HEK293 (cell line): ENCODE results near the gene CPNE4.
A peak's percentile ranks its signal among the peaks of the same experiment; 100 is the strongest.

ENCODE experiments used
- CTCF ChIA-PET: fragments of 350-600 bp; formaldehyde crosslinking; extraction: SDS; loops from one replicate; lab custom pipeline; 2021; ENCODE audit warnings: antibody characterized with exemption; lab: Yijun Ruan, JAX
- POLR2A ChIA-PET: fragments of 300-600 bp; formaldehyde crosslinking; extraction: SDS; loops from one replicate; lab custom pipeline; 2020; ENCODE audit warnings: antibody characterized with exemption, inconsistent platforms; lab: Yijun Ruan, JAX
- H3K27ac ChIP-seq: fragments of 200-500 bp; sonication (Bioruptor generic); 2 replicates; pipeline ENCODE4 v1.5.1; 2014; ENCODE audit warnings: low read depth, low read length, control low read depth, inconsistent platforms; ENCODE audit errors: extremely low read depth
- H3K36me3 ChIP-seq, 2 experiments: fragments of 200-500 bp in 1 of 2; sonication (Bioruptor generic) in 1 of 2; 1 replicate in 1 of 2; 2 replicates in 1 of 2; pipeline ENCODE4 v1.5.1; 2014 to 2017; ENCODE audit warnings: inconsistent platforms in 2 of 2, low read length in 2 of 2; ENCODE audit not compliant: control insufficient read depth in 2 of 2, insufficient read depth in 1 of 2
- H3K4me1 ChIP-seq: fragments of 200-500 bp; sonication (Bioruptor generic); 2 replicates; pipeline ENCODE4 v1.5.1; 2014; ENCODE audit warnings: mild to moderate bottlenecking, low read length, inconsistent platforms; ENCODE audit not compliant: control insufficient read depth, insufficient read depth
- H3K4me3 ChIP-seq: 2 replicates; pipeline ENCODE4 v1.5.1; 2011; ENCODE audit warnings: low read depth, mild to moderate bottlenecking, control low read depth, low read length, moderate library complexity
- H3K9me3 ChIP-seq: fragments of 200-500 bp; sonication (Bioruptor generic); 2 replicates; pipeline ENCODE4 v1.5.1; 2014; ENCODE audit warnings: low read depth, low read length, inconsistent platforms; ENCODE audit not compliant: control insufficient read depth, insufficient read depth
- EGR2 ChIP-seq: fragments of 450-650 bp; formaldehyde crosslinking; IDR thresholded peaks from 2 replicates; pipeline ENCODE4 v1.5.1; 2016; ENCODE audit warnings: low read depth, missing biosample characterization, missing genetic modification characterization
- HOXD13 ChIP-seq: sonication (generic); formaldehyde crosslinking; IDR thresholded peaks from 2 replicates; pipeline ENCODE4 v1.8.0; 2022; ENCODE audit warnings: missing genetic modification reagents, borderline replicate concordance
- KLF7 ChIP-seq: fragments of 450-650 bp; formaldehyde crosslinking; IDR thresholded peaks from 2 replicates; pipeline ENCODE4 v1.5.1; 2016; ENCODE audit warnings: missing biosample characterization, missing genetic modification characterization, borderline replicate concordance
- RBAK ChIP-seq: fragments of 450-650 bp; formaldehyde crosslinking; IDR thresholded peaks from 2 replicates; pipeline ENCODE4 v1.5.1; 2016; ENCODE audit warnings: missing biosample characterization, missing genetic modification characterization
- ZFP41 ChIP-seq: fragments of 450-650 bp; formaldehyde crosslinking; IDR thresholded peaks from 2 replicates; pipeline ENCODE4 v1.5.1; 2016; ENCODE audit warnings: missing biosample characterization, missing genetic modification characterization, borderline replicate concordance
- ZNF132 ChIP-seq: fragments of 450-650 bp; formaldehyde crosslinking; IDR thresholded peaks from 2 replicates; pipeline ENCODE4 v1.5.1; 2017; ENCODE audit warnings: missing biosample characterization, missing genetic modification characterization, borderline replicate concordance
- ZNF138 ChIP-seq: fragments of 450-650 bp; formaldehyde crosslinking; IDR thresholded peaks from 2 replicates; pipeline ENCODE4 v1.5.1; 2016; ENCODE audit warnings: missing biosample characterization, missing genetic modification characterization, borderline replicate concordance
- ZNF174 ChIP-seq: fragments of 450-650 bp; formaldehyde crosslinking; IDR thresholded peaks from 2 replicates; pipeline ENCODE4 v1.5.0; 2017; ENCODE audit warnings: missing biosample characterization, mild to moderate bottlenecking, missing genetic modification characterization
- ZNF335 ChIP-seq: fragments of 450-650 bp; formaldehyde crosslinking; conservative IDR thresholded peaks from 2 replicates; pipeline ENCODE4 v1.5.1; 2016; ENCODE audit warnings: missing biosample characterization, missing genetic modification characterization
- ZNF404 ChIP-seq: fragments of 450-650 bp; formaldehyde crosslinking; IDR thresholded peaks from 2 replicates; pipeline ENCODE4 v1.5.1; 2017; ENCODE audit warnings: missing biosample characterization, missing genetic modification characterization
- ZNF426 ChIP-seq: fragments of 450-650 bp; formaldehyde crosslinking; IDR thresholded peaks from 2 replicates; pipeline ENCODE4 v1.5.1; 2017; ENCODE audit warnings: missing biosample characterization, missing genetic modification characterization, mild to moderate bottlenecking, inconsistent platforms, moderate library complexity
- ZNF626 ChIP-seq: fragments of 450-650 bp; sonication (Bioruptor Pico); formaldehyde crosslinking; IDR thresholded peaks from 2 replicates; pipeline ENCODE4 v1.5.1; 2018; ENCODE audit warnings: missing biosample characterization, missing genetic modification characterization, inconsistent platforms
- ZNF776 ChIP-seq: fragments of 450-650 bp; formaldehyde crosslinking; IDR thresholded peaks from 2 replicates; pipeline ENCODE4 v1.5.0; 2017; ENCODE audit warnings: missing biosample characterization, missing genetic modification characterization, borderline replicate concordance
- ZNF777 ChIP-seq: fragments of 450-650 bp; formaldehyde crosslinking; IDR thresholded peaks from 2 replicates; pipeline ENCODE4 v1.5.1; 2017; ENCODE audit warnings: missing biosample characterization, missing genetic modification characterization, borderline replicate concordance
- TF ChIP-seq, protein P1 (sequence below): fragments of 450-650 bp; formaldehyde crosslinking; IDR thresholded peaks from 2 replicates; pipeline ENCODE4 v1.5.1; 2017; ENCODE audit warnings: missing biosample characterization, missing genetic modification characterization
- TF ChIP-seq, protein P2 (sequence below): fragments of 450-650 bp; formaldehyde crosslinking; IDR thresholded peaks from 2 replicates; pipeline ENCODE4 v1.5.1; 2016; ENCODE audit warnings: missing biosample characterization, missing genetic modification characterization, borderline replicate concordance
- TF ChIP-seq, protein P3 (sequence below): fragments of 450-650 bp; formaldehyde crosslinking; IDR thresholded peaks from 2 replicates; pipeline ENCODE4 v1.5.1; 2016; ENCODE audit warnings: missing biosample characterization, missing genetic modification characterization

The CPNE4 gene

GRCh38 chr3:131928593-131928992 lies 106.2 kb downstream of the CPNE4 start:
- no peak for TF ChIP-seq ZFP41 (tag by site-specific recombination)
- no peak for TF ChIP-seq ZNF426
- TF ChIP-seq, protein P1, sequence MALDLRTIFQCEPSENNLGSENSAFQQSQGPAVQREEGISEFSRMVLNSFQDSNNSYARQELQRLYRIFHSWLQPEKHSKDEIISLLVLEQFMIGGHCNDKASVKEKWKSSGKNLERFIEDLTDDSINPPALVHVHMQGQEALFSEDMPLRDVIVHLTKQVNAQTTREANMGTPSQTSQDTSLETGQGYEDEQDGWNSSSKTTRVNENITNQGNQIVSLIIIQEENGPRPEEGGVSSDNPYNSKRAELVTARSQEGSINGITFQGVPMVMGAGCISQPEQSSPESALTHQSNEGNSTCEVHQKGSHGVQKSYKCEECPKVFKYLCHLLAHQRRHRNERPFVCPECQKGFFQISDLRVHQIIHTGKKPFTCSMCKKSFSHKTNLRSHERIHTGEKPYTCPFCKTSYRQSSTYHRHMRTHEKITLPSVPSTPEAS = no peak
- TF ChIP-seq ZNF776 (tag by site-specific recombination) = no peak
- no peak for TF ChIP-seq ZNF138 (tag by site-specific recombination)
- TF ChIP-seq, protein P2, sequence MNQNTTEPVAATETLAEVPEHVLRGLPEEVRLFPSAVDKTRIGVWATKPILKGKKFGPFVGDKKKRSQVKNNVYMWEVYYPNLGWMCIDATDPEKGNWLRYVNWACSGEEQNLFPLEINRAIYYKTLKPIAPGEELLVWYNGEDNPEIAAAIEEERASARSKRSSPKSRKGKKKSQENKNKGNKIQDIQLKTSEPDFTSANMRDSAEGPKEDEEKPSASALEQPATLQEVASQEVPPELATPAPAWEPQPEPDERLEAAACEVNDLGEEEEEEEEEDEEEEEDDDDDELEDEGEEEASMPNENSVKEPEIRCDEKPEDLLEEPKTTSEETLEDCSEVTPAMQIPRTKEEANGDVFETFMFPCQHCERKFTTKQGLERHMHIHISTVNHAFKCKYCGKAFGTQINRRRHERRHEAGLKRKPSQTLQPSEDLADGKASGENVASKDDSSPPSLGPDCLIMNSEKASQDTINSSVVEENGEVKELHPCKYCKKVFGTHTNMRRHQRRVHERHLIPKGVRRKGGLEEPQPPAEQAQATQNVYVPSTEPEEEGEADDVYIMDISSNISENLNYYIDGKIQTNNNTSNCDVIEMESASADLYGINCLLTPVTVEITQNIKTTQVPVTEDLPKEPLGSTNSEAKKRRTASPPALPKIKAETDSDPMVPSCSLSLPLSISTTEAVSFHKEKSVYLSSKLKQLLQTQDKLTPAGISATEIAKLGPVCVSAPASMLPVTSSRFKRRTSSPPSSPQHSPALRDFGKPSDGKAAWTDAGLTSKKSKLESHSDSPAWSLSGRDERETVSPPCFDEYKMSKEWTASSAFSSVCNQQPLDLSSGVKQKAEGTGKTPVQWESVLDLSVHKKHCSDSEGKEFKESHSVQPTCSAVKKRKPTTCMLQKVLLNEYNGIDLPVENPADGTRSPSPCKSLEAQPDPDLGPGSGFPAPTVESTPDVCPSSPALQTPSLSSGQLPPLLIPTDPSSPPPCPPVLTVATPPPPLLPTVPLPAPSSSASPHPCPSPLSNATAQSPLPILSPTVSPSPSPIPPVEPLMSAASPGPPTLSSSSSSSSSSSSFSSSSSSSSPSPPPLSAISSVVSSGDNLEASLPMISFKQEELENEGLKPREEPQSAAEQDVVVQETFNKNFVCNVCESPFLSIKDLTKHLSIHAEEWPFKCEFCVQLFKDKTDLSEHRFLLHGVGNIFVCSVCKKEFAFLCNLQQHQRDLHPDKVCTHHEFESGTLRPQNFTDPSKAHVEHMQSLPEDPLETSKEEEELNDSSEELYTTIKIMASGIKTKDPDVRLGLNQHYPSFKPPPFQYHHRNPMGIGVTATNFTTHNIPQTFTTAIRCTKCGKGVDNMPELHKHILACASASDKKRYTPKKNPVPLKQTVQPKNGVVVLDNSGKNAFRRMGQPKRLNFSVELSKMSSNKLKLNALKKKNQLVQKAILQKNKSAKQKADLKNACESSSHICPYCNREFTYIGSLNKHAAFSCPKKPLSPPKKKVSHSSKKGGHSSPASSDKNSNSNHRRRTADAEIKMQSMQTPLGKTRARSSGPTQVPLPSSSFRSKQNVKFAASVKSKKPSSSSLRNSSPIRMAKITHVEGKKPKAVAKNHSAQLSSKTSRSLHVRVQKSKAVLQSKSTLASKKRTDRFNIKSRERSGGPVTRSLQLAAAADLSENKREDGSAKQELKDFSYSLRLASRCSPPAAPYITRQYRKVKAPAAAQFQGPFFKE (tag by site-specific recombination) = no peak
- no peak for TF ChIP-seq HOXD13 (CRISPR knock-in tag)
- no peak for TF ChIP-seq ZNF132 (tag by site-specific recombination)
- TF ChIP-seq KLF7 (tag by site-specific recombination) = no peak
- TF ChIP-seq ZNF626 (tag by site-specific recombination) = no peak
- Histone ChIP-seq H3K36me3 (no peaks in the 10 kb centered on the region), H3K27ac (no peak overlapping the region), H3K4me3 (no peak overlapping the region), H3K9me3 (no peaks in the 10 kb centered on the region), H3K4me1 (no peaks in the 10 kb centered on the region)
- CTCF ChIA-PET = no interaction called here
- POLR2A ChIA-PET = no interaction called here

- ChIA-PET POLR2A (no interaction called here), CTCF (no interaction called here)
- Histone ChIP-seq H3K4me3 (no peak overlapping the region), H3K36me3 (no peaks in the 10 kb centered on the region), H3K4me1 (no peaks in the 10 kb centered on the region), H3K9me3 (no peaks in the 10 kb centered on the region), H3K27ac (no peak overlapping the region)
- TF ChIP-seq EGR2 (tag by site-specific recombination) (no peak), ZNF174 (tag by site-specific recombination) (no peak), RBAK (tag by site-specific recombination) (no peak), ZNF335 (tag by site-specific recombination) (peak; percentile 33; the same call in 1 of the 2 replicates)
Measured at GRCh38 chr3:131925571-131925970, 109.2 kb downstream of the CPNE4 start.

- H3K4me1 ChIP-seq = no peaks in the 10 kb centered on the region
- no peak overlapping the region for H3K27ac ChIP-seq
- H3K9me3 ChIP-seq = no peaks in the 10 kb centered on the region
- ChIA-PET POLR2A (no interaction called here), CTCF (no interaction called here)
- H3K4me3 ChIP-seq = no peak overlapping the region
- H3K36me3 ChIP-seq = no peaks in the 10 kb centered on the region
- TF ChIP-seq ZNF404 (no peak), ZNF777 (tag by site-specific recombination) (no peak)
- TF ChIP-seq, protein P3, sequence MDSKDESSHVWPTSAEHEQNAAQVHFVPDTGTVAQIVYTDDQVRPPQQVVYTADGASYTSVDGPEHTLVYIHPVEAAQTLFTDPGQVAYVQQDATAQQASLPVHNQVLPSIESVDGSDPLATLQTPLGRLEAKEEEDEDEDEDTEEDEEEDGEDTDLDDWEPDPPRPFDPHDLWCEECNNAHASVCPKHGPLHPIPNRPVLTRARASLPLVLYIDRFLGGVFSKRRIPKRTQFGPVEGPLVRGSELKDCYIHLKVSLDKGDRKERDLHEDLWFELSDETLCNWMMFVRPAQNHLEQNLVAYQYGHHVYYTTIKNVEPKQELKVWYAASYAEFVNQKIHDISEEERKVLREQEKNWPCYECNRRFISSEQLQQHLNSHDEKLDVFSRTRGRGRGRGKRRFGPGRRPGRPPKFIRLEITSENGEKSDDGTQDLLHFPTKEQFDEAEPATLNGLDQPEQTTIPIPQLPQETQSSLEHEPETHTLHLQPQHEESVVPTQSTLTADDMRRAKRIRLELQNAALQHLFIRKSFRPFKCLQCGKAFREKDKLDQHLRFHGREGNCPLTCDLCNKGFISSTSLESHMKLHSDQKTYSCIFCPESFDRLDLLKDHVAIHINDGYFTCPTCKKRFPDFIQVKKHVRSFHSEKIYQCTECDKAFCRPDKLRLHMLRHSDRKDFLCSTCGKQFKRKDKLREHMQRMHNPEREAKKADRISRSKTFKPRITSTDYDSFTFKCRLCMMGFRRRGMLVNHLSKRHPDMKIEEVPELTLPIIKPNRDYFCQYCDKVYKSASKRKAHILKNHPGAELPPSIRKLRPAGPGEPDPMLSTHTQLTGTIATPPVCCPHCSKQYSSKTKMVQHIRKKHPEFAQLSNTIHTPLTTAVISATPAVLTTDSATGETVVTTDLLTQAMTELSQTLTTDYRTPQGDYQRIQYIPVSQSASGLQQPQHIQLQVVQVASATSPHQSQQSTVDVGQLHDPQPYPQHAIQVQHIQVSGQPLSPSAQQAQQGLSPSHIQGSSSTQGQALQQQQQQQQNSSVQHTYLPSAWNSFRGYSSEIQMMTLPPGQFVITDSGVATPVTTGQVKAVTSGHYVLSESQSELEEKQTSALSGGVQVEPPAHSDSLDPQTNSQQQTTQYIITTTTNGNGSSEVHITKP = no peak
Measured at GRCh38 chr3:131922356-131922755, 112.5 kb downstream of the CPNE4 start.
